GM12892 (cell line): ENCODE results near the gene CAV1.

Experiments
- POLR2A ChIP-seq: IDR thresholded peaks from 2 replicates; pipeline ENCODE4 v1.6.1; 2011; ENCODE audit warnings: low read depth, low read length, control low read depth
- POLR2AphosphoS5 ChIP-seq: IDR thresholded peaks from 2 replicates; pipeline ENCODE4 v1.6.1; 2011; ENCODE audit warnings: low read depth, low read length, control low read depth
- TAF1 ChIP-seq: IDR thresholded peaks from 2 replicates; pipeline ENCODE4 v1.6.1; 2011; ENCODE audit warnings: low read depth, mild to moderate bottlenecking, control low read depth, low read length, borderline replicate concordance

GRCh38 chr7:116560021-116560970 is 35.5 kb downstream of the CAV1 start:
- TF ChIP-seq POLR2A (no peak), TAF1 (no peak), POLR2AphosphoS5 (no peak)
